ENCODE data around the gene SLC39A11. TPM values are rescaled to one million over a fixed set of nuclear protein-coding genes. Genes with fewer than 3 reads are reported as not detected.

Gene SLC39A11
- polyA plus RNA-seq, 1 donor from 2014 or later, result 8.0 TPM

GRCh38 chr17:72754513-72754912 is 338.0 kb downstream of the SLC39A11 start:
- Histone ChIP-seq H3K27me3 (ENCODE audit: insufficient read depth, low read depth, low read length) (no peaks in the 10 kb centered on the region), H3F3A (ENCODE audit: insufficient read depth, low read length, poor library complexity, severe bottlenecking) (no peaks in the 10 kb centered on the region), H3K9me3 (ENCODE audit: low read length) (no peaks in the 10 kb centered on the region), H3K9me2 (ENCODE audit: insufficient read depth, low read length) (no peaks in the 10 kb centered on the region), H3K79me2 (replicated peaks; ENCODE audit: insufficient read depth, low read length) (no peaks in the 10 kb centered on the region), H3K27ac (ENCODE audit: low read length) (no peak overlapping the region), H3K9ac (ENCODE audit: low read length) (no peak overlapping the region), H3K36me3 (ENCODE audit: insufficient read depth, low read length) (no peaks in the 10 kb centered on the region), H4K20me1 (ENCODE audit: insufficient read depth) (no peaks in the 10 kb centered on the region), H3K4me2 (ENCODE audit: low read length) (no peak overlapping the region), H3K4me3 (ENCODE audit: low read length) (no peak overlapping the region), H2AFZ (ENCODE audit: low read depth, low read length) (no peak overlapping the region)
- TF ChIP-seq EP300 (conservative IDR thresholded peaks at IDR 0.05; ENCODE audit: poor library complexity, severe bottlenecking) (no peak), CTCF (IDR thresholded peaks at IDR 0.05; ENCODE audit: poor library complexity, severe bottlenecking) (no peak), RAD21 (conservative IDR thresholded peaks at IDR 0.05) (no peak), EZH2 (IDR thresholded peaks at IDR 0.05; ENCODE audit: borderline replicate concordance, insufficient read depth, low read length, poor library complexity, severe bottlenecking) (no peak), TAF1 (IDR thresholded peaks at IDR 0.05; ENCODE audit: low read depth) (no peak), POLR2AphosphoS5 (IDR thresholded peaks at IDR 0.05) (no peak), MXI1 (conservative IDR thresholded peaks at IDR 0.05; ENCODE audit: poor library complexity, severe bottlenecking) (no peak), SMC3 (conservative IDR thresholded peaks at IDR 0.05; ENCODE audit: poor library complexity) (no peak)
- TF ChIP-seq, protein P1, sequence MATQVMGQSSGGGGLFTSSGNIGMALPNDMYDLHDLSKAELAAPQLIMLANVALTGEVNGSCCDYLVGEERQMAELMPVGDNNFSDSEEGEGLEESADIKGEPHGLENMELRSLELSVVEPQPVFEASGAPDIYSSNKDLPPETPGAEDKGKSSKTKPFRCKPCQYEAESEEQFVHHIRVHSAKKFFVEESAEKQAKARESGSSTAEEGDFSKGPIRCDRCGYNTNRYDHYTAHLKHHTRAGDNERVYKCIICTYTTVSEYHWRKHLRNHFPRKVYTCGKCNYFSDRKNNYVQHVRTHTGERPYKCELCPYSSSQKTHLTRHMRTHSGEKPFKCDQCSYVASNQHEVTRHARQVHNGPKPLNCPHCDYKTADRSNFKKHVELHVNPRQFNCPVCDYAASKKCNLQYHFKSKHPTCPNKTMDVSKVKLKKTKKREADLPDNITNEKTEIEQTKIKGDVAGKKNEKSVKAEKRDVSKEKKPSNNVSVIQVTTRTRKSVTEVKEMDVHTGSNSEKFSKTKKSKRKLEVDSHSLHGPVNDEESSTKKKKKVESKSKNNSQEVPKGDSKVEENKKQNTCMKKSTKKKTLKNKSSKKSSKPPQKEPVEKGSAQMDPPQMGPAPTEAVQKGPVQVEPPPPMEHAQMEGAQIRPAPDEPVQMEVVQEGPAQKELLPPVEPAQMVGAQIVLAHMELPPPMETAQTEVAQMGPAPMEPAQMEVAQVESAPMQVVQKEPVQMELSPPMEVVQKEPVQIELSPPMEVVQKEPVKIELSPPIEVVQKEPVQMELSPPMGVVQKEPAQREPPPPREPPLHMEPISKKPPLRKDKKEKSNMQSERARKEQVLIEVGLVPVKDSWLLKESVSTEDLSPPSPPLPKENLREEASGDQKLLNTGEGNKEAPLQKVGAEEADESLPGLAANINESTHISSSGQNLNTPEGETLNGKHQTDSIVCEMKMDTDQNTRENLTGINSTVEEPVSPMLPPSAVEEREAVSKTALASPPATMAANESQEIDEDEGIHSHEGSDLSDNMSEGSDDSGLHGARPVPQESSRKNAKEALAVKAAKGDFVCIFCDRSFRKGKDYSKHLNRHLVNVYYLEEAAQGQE (IDR thresholded peaks at IDR 0.05; ENCODE audit: borderline replicate concordance), result no peak

DNA sequence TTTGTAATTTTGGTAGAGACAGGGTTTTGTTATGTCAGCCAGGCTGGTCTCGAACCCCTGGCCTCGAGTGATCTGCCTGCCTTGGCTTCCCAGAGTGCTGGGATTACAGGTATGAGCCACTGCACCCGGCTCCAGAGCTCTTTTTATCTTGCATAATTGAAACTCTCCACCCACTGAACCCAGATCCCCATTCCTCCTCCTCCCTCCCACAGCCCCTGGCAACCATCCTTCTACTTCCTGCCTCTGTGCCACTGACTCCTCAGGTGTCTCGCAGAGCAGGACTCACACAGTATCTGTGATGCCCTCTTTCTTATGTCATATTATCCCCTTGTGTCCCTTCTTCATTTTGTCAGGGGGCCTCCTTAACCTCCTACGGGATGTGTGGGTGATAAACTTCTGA is 340.7 kb downstream of the SLC39A11 start:
- Histone ChIP-seq H3K4me2 (ENCODE audit: low read length) (no peak overlapping the region), H3K36me3 (ENCODE audit: insufficient read depth, low read length) (no peaks in the 10 kb centered on the region), H3F3A (ENCODE audit: insufficient read depth, low read length, poor library complexity, severe bottlenecking) (no peaks in the 10 kb centered on the region), H3K9ac (ENCODE audit: low read length) (no peak overlapping the region), H4K20me1 (ENCODE audit: insufficient read depth) (no peaks in the 10 kb centered on the region), H3K27me3 (ENCODE audit: insufficient read depth, low read depth, low read length) (no peaks in the 10 kb centered on the region), H3K4me3 (ENCODE audit: low read length) (no peak overlapping the region), H3K9me3 (ENCODE audit: low read length) (no peaks in the 10 kb centered on the region), H3K79me2 (replicated peaks; ENCODE audit: insufficient read depth, low read length) (no peaks in the 10 kb centered on the region), H3K27ac (ENCODE audit: low read length) (no peak overlapping the region), H2AFZ (ENCODE audit: low read depth, low read length) (no peak overlapping the region), H3K9me2 (ENCODE audit: insufficient read depth, low read length) (no peaks in the 10 kb centered on the region)
- TF ChIP-seq RAD21 (conservative IDR thresholded peaks at IDR 0.05) (no peak), MXI1 (conservative IDR thresholded peaks at IDR 0.05; ENCODE audit: poor library complexity, severe bottlenecking) (no peak), CTCF (IDR thresholded peaks at IDR 0.05; ENCODE audit: poor library complexity, severe bottlenecking) (no peak), SMC3 (conservative IDR thresholded peaks at IDR 0.05; ENCODE audit: poor library complexity) (no peak), POLR2AphosphoS5 (IDR thresholded peaks at IDR 0.05) (no peak), TAF1 (IDR thresholded peaks at IDR 0.05; ENCODE audit: low read depth) (no peak), EZH2 (IDR thresholded peaks at IDR 0.05; ENCODE audit: borderline replicate concordance, insufficient read depth, low read length, poor library complexity, severe bottlenecking) (no peak), EP300 (conservative IDR thresholded peaks at IDR 0.05; ENCODE audit: poor library complexity, severe bottlenecking) (no peak)
- TF ChIP-seq, protein P1 (IDR thresholded peaks at IDR 0.05; ENCODE audit: borderline replicate concordance), result no peak
